ENCODE results near the gene TRIM65.

TRIM65 gene

GRCh38 chr17:75845058-75845711 is 51.6 kb downstream of the TRIM65 start:
- Histone ChIP-seq H3K36me3 (replicated peaks; ENCODE audit: low read depth, low read length) (peaks cover 26% of the 10 kb centered on the region), H3K4me1 (ENCODE audit: low read length) (peaks cover 20% of the 10 kb centered on the region), H3K27me3 (ENCODE audit: low read depth, low read length) (no peaks in the 10 kb centered on the region), H3K9ac (ENCODE audit: low read length) (peak overlapping the region; percentile 84), H4K20me1 (ENCODE audit: insufficient read depth, low read length) (no peaks in the 10 kb centered on the region), H3K9me3 (ENCODE audit: insufficient read depth, low read length) (no peaks in the 10 kb centered on the region), H3K4me2 (ENCODE audit: low read length) (peak overlapping the region; percentile 94), H3K27ac (ENCODE audit: low read length) (no peak overlapping the region), H3K4me3 (ENCODE audit: low read length) (peak overlapping the region; percentile 84), H2AFZ (ENCODE audit: low read depth, low read length) (no peak overlapping the region), H3K79me2 (ENCODE audit: low read length) (no peaks in the 10 kb centered on the region)
- TF ChIP-seq EZH2phosphoT487 (IDR thresholded peaks at IDR 0.05; ENCODE audit: low read depth), result no peak
- TF ChIP-seq, protein P1, sequence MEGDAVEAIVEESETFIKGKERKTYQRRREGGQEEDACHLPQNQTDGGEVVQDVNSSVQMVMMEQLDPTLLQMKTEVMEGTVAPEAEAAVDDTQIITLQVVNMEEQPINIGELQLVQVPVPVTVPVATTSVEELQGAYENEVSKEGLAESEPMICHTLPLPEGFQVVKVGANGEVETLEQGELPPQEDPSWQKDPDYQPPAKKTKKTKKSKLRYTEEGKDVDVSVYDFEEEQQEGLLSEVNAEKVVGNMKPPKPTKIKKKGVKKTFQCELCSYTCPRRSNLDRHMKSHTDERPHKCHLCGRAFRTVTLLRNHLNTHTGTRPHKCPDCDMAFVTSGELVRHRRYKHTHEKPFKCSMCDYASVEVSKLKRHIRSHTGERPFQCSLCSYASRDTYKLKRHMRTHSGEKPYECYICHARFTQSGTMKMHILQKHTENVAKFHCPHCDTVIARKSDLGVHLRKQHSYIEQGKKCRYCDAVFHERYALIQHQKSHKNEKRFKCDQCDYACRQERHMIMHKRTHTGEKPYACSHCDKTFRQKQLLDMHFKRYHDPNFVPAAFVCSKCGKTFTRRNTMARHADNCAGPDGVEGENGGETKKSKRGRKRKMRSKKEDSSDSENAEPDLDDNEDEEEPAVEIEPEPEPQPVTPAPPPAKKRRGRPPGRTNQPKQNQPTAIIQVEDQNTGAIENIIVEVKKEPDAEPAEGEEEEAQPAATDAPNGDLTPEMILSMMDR (IDR thresholded peaks at IDR 0.05; ENCODE audit: low read depth, low read length), result peak; percentile 41

- H3K27me3 ChIP-seq (ENCODE audit: low read depth, low read length), result no peaks in the 10 kb centered on the region
- H2AFZ ChIP-seq (ENCODE audit: low read depth, low read length), result no peak overlapping the region
- peak overlapping the region; percentile 94 for H3K4me2 ChIP-seq (ENCODE audit: low read length)
- no peaks in the 10 kb centered on the region for H3K79me2 ChIP-seq (ENCODE audit: low read length)
- peaks cover 20% of the 10 kb centered on the region for H3K4me1 ChIP-seq (ENCODE audit: low read length)
- peak overlapping the region; percentile 50 for H3K27ac ChIP-seq (ENCODE audit: low read length)
- peaks cover 23% of the 10 kb centered on the region for H3K36me3 ChIP-seq (replicated peaks; ENCODE audit: low read depth, low read length)
- peak overlapping the region; percentile 84 for H3K4me3 ChIP-seq (ENCODE audit: low read length)
- peak overlapping the region; percentile 84 for H3K9ac ChIP-seq (ENCODE audit: low read length)
- H3K9me3 ChIP-seq (ENCODE audit: insufficient read depth, low read length), result no peaks in the 10 kb centered on the region
- no peak for TF ChIP-seq EZH2phosphoT487 (IDR thresholded peaks at IDR 0.05; ENCODE audit: low read depth)
- TF ChIP-seq, protein P1 (IDR thresholded peaks at IDR 0.05; ENCODE audit: low read depth, low read length), result no peak
- no peaks in the 10 kb centered on the region for H4K20me1 ChIP-seq (ENCODE audit: insufficient read depth, low read length)
Measured at GRCh38 chr17:75844530-75845057, 52.2 kb downstream of the TRIM65 start.

- Histone ChIP-seq H3K36me3 (replicated peaks; ENCODE audit: low read depth, low read length) (peaks cover 21% of the 10 kb centered on the region), H4K20me1 (ENCODE audit: insufficient read depth, low read length) (no peaks in the 10 kb centered on the region), H3K9me3 (ENCODE audit: insufficient read depth, low read length) (no peaks in the 10 kb centered on the region), H3K79me2 (ENCODE audit: low read length) (no peaks in the 10 kb centered on the region), H2AFZ (ENCODE audit: low read depth, low read length) (peak within 1 kb of the TSS; percentile 66), H3K9ac (ENCODE audit: low read length) (peak within 1 kb of the TSS; percentile 84), H3K27me3 (ENCODE audit: low read depth, low read length) (no peaks in the 10 kb centered on the region), H3K27ac (ENCODE audit: low read length) (peak within 1 kb of the TSS; percentile 50), H3K4me3 (ENCODE audit: low read length) (peak within 1 kb of the TSS; percentile 84), H3K4me2 (ENCODE audit: low read length) (peak within 1 kb of the TSS; percentile 94), H3K4me1 (ENCODE audit: low read length) (peaks cover 20% of the 10 kb centered on the region)
- TF ChIP-seq, protein P1 (IDR thresholded peaks at IDR 0.05; ENCODE audit: low read depth, low read length), result no peak
- TF ChIP-seq EZH2phosphoT487 (IDR thresholded peaks at IDR 0.05; ENCODE audit: low read depth), result no peak
Measured at GRCh38 chr17:75843577-75844529, 52.9 kb downstream of the TRIM65 start, which contains the start of gene UNC13D. UNC13D (minus strand) TSS chr17:75844404; CDS start chr17:75844337, 67 bp downstream.

All from OCI-LY3 (cell line).